ENCODE results near the gene TRAPPC5. TPM values are rescaled to one million over a fixed set of nuclear protein-coding genes. Genes with fewer than 3 reads are reported as not detected.

Gene TRAPPC5
- total RNA-seq, 1 experiment from 2014 or later, result 105 TPM

DNA sequence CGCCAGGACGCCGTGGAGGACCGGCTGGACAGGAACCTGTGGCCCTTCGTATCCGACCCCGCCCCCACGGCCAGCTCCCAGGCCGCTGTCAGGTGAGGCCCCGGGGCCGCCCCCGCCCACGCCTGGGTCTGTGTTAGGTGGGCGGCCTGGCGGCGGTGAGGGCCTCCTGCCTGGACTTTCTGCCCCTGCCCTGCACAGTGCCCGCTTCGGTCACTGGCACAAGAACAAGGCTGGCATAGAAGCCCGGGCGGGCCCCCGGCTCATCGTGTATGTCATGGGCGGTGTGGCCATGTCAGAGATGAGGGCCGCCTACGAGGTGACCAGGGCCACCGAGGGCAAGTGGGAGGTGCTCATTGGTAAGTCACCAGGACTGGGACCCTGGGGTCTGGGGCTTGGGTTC, 33.5 kb upstream of the TRAPPC5 start:
- ChIA-PET CTCF (no interaction called here), POLR2A (ENCODE audit: low non-redundant PET) (no interaction called here)
- no peaks in the 10 kb centered on the region for H3K4me1 ChIP-seq (ENCODE audit: insufficient read depth, low read length, poor library complexity, severe bottlenecking)
- no peaks in the 10 kb centered on the region for H3K9me3 ChIP-seq (ENCODE audit: low read depth, low read length, poor library complexity, severe bottlenecking)
- no peak overlapping the region for H3K4me3 ChIP-seq (ENCODE audit: low read depth, low read length, poor library complexity, severe bottlenecking)
- no peak for DNase-seq (ENCODE audit: low spot score)
- no peaks in the 10 kb centered on the region for H3K27me3 ChIP-seq (replicated peaks; ENCODE audit: insufficient read depth, low read depth, low read length, poor library complexity)
- no peak overlapping the region for H3K27ac ChIP-seq (ENCODE audit: low read depth, low read length, poor library complexity, severe bottlenecking)
- BruUV-seq (replicated peaks), result no TSS peak
- no peak for TF ChIP-seq CTCF (conservative IDR thresholded peaks at IDR 0.05; ENCODE audit: low read depth, low read length)
- TF ChIP-seq EZH2 (IDR thresholded peaks at IDR 0.05; ENCODE audit: borderline replicate concordance, low read depth, low read length, poor library complexity, severe bottlenecking), result no peak
- H3K36me3 ChIP-seq (ENCODE audit: insufficient read depth, low read length, poor library complexity, severe bottlenecking), result no peaks in the 10 kb centered on the region
- intact Hi-C loops (cut with micrococcal nuclease; ENCODE audit: unreplicated experiment), result no loop called here

GRCh38 chr19:7648265-7649014, 32.2 kb upstream of the TRAPPC5 start:
- no peak overlapping the region for H3K4me3 ChIP-seq (ENCODE audit: low read depth, low read length, poor library complexity, severe bottlenecking)
- no peaks in the 10 kb centered on the region for H3K36me3 ChIP-seq (ENCODE audit: insufficient read depth, low read length, poor library complexity, severe bottlenecking)
- no peak overlapping the region for H3K27ac ChIP-seq (ENCODE audit: low read depth, low read length, poor library complexity, severe bottlenecking)
- ChIA-PET CTCF (interaction anchor here (0.6 kb wide), 1 partner anchor 9 kb away, joined by 3 read pairs; no protein-coding TSS in a partner anchor), POLR2A (ENCODE audit: low non-redundant PET) (no interaction called here)
- H3K4me1 ChIP-seq (ENCODE audit: insufficient read depth, low read length, poor library complexity, severe bottlenecking), result no peaks in the 10 kb centered on the region
- intact Hi-C loops (cut with micrococcal nuclease; ENCODE audit: unreplicated experiment), result no loop called here
- H3K9me3 ChIP-seq (ENCODE audit: low read depth, low read length, poor library complexity, severe bottlenecking), result no peaks in the 10 kb centered on the region
- no peak for DNase-seq (ENCODE audit: low spot score)
- no TSS peak for BruUV-seq (replicated peaks)
- no peaks in the 10 kb centered on the region for H3K27me3 ChIP-seq (replicated peaks; ENCODE audit: insufficient read depth, low read depth, low read length, poor library complexity)
- TF ChIP-seq EZH2 (IDR thresholded peaks at IDR 0.05; ENCODE audit: borderline replicate concordance, low read depth, low read length, poor library complexity, severe bottlenecking) (no peak), CTCF (conservative IDR thresholded peaks at IDR 0.05; ENCODE audit: low read depth, low read length) (no peak)

- no TSS peak for BruUV-seq (replicated peaks)
- TF ChIP-seq EZH2 (IDR thresholded peaks at IDR 0.05; ENCODE audit: borderline replicate concordance, low read depth, low read length, poor library complexity, severe bottlenecking) (no peak), CTCF (conservative IDR thresholded peaks at IDR 0.05; ENCODE audit: low read depth, low read length) (no peak)
- no peaks in the 10 kb centered on the region for H3K36me3 ChIP-seq (ENCODE audit: insufficient read depth, low read length, poor library complexity, severe bottlenecking)
- no peak overlapping the region for H3K27ac ChIP-seq (ENCODE audit: low read depth, low read length, poor library complexity, severe bottlenecking)
- no peak for DNase-seq (ENCODE audit: low spot score)
- H3K4me1 ChIP-seq (ENCODE audit: insufficient read depth, low read length, poor library complexity, severe bottlenecking), result no peaks in the 10 kb centered on the region
- intact Hi-C loops (cut with micrococcal nuclease; ENCODE audit: unreplicated experiment), result loop anchor here (5.0 kb wide), 1 partner anchor 152 kb away; no protein-coding TSS in a partner anchor
- no peak overlapping the region for H3K4me3 ChIP-seq (ENCODE audit: low read depth, low read length, poor library complexity, severe bottlenecking)
- ChIA-PET POLR2A (ENCODE audit: low non-redundant PET) (no interaction called here), CTCF (interaction anchor here (0.6 kb wide), 1 partner anchor 24 kb away, joined by 3 read pairs; no protein-coding TSS in a partner anchor)
- H3K27me3 ChIP-seq (replicated peaks; ENCODE audit: insufficient read depth, low read depth, low read length, poor library complexity), result no peaks in the 10 kb centered on the region
- no peaks in the 10 kb centered on the region for H3K9me3 ChIP-seq (ENCODE audit: low read depth, low read length, poor library complexity, severe bottlenecking)
These were observed 30.5 kb upstream of the TRAPPC5 start for GRCh38 chr19:7650148-7650547.

Measured in A673 (cell line).